Measurements from ENCODE around the gene LAMC1.
"Not testable (repeated sequence)": the region's sequence is repeated elsewhere in the genome, so short reads cannot be mapped to it uniquely, and the experiment has no call there.

The LAMC1 gene

GRCh38 chr1:183040547-183040971 is 17.3 kb downstream of the LAMC1 start:
- no peak for DNase-seq (ENCODE audit: low read depth in 2 of 3, low spot score in 2 of 3)

GRCh38 chr1:183043254-183043653 is 20.0 kb downstream of the LAMC1 start:
- no peak for DNase-seq (ENCODE audit: low read depth in 2 of 3, low spot score in 2 of 3)

DNA sequence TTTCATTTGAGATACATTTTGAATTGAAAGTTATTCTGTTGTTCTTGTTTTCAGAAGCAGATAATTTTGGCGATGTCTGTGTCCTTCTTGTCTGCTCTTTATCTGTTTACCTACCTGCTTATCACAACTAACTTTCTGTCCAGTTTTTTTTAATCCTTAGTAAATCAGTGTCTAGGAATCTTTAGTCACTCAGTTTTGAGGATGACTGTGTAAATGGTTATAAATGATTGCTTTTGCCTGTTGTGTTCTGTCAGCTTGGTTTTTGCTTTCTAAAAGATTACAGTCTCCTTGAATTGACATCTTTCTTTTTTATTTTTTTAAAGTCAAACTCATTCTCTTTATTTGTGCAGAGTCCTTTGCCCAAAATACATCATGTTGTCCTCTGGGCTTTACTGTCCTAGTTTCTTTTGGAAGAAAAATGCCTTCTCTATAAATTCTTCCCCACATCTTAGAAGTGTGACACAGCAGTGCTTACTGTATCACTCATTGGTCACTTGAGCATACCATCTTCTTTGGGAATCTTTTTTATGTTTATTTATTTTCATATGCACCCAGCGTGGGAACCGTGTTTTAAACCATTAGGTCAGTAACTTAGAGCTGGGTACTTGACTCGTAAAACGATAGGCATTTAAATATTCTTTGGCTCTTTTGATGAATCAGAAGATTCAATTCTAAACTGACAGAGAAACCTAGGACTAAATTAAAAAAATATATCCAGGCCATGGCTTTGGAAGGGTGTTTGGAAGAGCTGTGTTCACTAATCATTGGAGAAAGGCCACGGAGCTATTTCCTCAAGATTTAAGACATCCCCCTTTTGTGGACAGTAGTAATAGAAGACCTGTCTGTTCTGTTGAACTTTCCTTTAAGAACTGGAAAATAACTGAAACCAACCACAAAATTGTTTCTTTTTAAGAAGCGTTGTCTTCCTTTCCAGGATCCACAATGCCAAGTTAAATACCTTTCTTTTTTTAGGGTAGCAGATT is 20.9 kb downstream of the LAMC1 start:
- no peak for DNase-seq (ENCODE audit: low read depth in 2 of 3, low spot score in 2 of 3)

DNA sequence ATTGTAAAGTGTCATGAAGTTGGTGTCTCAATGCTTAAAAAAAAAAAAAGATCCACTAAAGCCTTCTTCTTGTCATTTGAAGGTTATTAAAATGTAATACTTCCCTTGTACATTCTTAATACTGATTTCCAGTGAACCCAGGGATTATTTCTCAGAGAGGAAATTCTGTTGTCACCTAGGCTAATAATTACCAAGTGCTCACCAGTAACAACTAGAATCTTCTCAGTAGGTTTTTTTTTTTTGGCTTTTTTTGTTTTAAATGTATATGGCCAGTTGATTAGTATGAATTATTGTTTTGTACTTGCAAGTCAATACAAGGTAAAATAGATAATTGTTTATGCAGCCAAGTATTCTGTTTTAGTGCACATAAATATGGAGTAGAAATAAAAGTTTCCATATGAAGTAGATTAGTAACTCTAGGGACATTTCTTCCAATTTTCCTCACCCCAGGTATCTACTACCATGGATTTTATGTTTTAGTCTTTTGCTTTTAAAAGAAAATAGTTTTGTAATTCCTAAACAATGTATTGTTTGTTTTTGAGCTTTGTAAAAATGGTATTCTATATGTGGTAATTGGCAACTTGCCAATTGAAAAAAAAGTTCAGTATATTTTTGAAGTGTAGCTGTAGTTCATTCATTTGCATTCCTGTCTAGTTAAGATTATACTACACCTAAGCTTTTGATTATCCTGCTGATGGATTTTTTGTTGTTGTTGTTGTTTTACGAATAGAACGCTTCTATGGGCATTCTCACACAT is 21.9 kb downstream of the LAMC1 start:
- no peak for DNase-seq (ENCODE audit: low read depth in 2 of 3, low spot score in 2 of 3)

- DNase-seq (ENCODE audit: low read depth in 2 of 3, low spot score in 2 of 3) = no peak
Observed at GRCh38 chr1:183048087-183049085, 25.2 kb downstream of the LAMC1 start.

- no peak for DNase-seq (ENCODE audit: low read depth in 2 of 3, low spot score in 2 of 3)
Observed at GRCh38 chr1:183051546-183051945, 28.3 kb downstream of the LAMC1 start.

GRCh38 chr1:183052861-183053260 is 29.6 kb downstream of the LAMC1 start:
- DNase-seq (ENCODE audit: low read depth in 2 of 3, low spot score in 2 of 3) = no peak

- no peak for DNase-seq (ENCODE audit: low read depth in 2 of 3, low spot score in 2 of 3)
Observed at GRCh38 chr1:183058851-183059502, 35.8 kb downstream of the LAMC1 start.

DNA sequence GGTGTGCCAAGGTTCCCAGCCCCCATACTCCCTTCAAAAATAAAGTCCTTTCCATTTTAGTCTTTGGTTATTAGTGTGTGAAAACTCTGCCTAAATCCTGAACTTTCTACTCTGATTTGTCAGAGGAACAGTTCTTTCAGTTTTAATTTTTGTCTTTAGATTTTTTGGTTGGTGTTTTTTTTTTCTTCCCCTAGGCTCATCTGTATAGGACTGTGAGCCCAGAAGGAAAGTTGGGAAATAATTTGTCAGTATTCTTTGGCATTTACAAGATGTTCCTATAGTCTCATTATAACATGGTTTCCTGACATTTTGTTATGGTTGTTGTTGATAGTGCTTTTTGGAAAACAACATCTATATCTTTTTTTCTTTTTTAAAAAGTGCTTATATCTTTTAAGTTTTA is 38.0 kb downstream of the LAMC1 start:
- DNase-seq (ENCODE audit: low read depth in 2 of 3, low spot score in 2 of 3) = no peak

DNA sequence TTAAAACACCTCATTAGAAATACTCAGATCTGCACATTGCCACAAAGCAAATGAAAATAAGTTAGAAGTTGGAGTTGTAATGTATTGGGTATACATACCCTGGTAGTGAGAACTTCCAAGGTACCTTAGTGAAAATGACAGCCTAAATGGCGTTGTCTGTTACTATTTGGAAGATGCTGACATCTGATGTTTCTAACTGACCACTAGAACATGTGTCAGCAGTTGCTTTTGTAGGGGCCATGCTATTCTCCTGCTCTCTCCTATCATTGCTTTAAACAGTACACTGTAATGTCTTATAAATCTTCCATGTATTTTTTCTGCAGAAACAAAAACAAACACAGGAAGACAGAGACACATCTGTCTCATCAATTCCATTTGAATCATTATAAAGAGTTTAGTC is 40.1 kb downstream of the LAMC1 start:
- no peak for DNase-seq (ENCODE audit: low read depth in 2 of 3, low spot score in 2 of 3)

- DNase-seq (ENCODE audit: low read depth in 2 of 3, low spot score in 2 of 3) = no peak
Observed at GRCh38 chr1:183065168-183065706, 42.0 kb downstream of the LAMC1 start.

DNA sequence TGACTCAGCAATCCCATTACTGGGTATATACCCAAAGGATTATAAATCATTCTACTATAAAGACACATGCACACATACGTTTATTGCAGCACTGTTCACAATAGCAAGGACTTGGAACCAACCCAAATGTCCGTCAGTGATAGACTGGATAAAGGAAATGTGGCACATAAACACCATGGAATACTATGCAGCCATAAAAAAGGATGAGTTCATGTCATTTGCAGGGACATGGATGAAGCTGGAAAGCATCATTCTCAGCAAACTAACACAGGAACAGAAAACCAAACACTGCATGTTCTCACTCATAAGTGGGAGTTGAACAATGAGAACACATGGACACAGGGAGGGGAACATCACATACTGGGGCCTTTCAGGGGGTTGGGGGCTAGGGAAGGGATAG is 43.2 kb downstream of the LAMC1 start:
- DNase-seq (ENCODE audit: low read depth in 2 of 3, low spot score in 2 of 3) = not testable (repeated sequence)

GRCh38 chr1:183069562-183070216 is 46.5 kb downstream of the LAMC1 start:
- DNase-seq (ENCODE audit: low read depth in 2 of 3, low spot score in 2 of 3) = no peak

DNA sequence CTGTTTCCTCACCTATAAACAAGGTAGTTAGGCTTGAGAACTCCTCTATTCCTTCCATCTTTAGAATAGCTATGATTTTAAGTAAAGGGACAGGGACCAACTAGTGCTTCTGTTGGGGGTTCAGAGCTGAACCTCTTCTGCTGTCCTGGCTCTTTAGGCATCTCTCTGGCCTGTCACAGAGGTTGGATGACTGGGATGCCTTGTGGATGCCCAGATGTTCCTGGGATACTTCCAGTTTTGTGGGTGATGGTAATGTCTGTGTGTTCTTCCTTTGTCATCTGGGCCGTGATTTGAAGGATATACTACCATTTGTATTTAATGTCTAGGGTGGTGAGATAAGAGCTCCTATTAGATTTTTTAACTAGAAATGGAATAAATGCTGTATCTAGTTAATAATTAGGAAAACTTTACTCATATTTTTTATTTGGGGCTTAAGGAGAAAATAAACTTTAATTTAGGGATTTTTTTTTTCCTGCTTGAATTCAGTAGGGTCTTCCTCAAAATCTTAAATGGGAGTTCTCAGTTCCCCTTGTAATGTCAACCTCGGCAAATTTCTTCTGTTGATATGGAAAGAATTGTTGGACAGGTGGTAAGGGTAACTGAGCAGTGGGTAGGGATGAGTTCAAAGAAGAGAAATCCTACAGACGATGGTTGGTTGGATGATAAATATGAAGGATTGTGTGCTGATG is 47.2 kb downstream of the LAMC1 start:
- DNase-seq (ENCODE audit: low read depth in 2 of 3, low spot score in 2 of 3) = no peak

DNA sequence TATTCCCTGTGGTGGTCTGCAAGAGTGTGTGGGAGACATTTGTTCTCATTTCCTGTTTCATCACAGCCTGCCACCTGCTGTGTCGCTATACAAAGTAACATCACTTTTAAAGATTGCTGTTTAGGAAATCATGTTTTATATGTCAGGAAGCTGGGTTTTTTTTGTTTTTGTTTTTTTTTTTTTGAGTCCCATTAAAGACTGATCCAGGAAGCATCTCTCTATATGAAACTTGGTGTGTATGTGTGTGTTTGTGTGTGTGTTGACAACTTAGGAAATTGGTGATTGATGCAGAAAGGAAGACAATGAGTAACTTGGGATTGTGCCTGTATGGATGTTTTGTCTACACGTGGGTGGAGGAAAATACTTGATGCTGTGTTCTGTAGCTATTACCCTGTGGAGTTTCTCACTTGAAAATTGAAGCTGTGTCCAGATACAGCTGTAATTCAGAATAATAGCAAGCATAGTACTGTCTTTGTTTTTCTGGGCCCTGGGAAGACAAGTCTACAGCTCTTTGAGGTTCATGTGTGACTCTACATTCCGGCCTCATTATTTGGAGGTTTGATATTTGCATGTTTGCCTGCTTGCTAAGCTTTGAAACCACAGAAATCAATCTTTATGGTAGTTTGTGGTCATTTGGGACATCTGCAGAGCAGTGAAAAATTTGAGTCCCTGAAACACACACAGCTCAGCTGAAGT is 47.9 kb downstream of the LAMC1 start:
- DNase-seq (ENCODE audit: low read depth in 2 of 3, low spot score in 2 of 3) = no peak

DNA sequence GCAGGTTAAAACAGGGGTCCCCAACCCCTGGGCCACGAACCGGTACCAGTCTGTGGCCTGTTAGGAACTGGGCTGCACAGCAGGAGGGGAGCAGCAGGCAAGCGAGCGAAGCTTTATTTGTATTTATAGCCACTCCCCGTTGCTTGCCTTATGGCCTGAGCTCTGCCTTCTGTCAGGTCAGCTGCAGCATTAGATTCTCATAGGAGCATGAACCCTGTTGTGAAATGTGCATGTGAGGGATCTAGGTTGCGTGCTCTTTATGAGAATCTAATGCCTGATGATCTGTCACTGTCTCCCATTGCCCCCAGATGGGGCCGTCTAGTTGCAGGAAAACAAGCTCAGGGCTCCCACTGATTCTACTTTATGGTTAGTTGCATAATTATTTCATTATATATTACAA is 49.4 kb downstream of the LAMC1 start:
- DNase-seq (ENCODE audit: low read depth in 2 of 3, low spot score in 2 of 3) = not testable (repeated sequence)

DNA sequence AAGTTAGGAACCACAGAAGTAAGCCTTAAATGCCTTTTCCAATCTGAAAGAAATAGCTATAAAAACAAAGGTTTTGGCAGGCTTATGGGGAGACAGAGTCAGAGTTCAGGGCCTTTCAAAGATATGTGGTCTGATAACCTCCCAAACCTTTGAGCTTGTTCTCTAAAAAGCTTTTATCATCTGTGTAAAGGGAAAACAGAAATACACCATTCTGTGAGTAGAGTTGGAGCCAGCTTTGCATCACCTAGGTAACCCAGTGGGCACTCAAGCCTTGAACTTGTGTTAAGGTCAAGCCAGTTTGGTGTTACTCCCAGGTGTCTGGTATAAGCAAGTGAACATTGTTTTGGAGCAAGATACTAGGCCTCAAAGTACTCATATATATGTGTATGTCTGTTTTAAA is 50.1 kb downstream of the LAMC1 start:
- no peak for DNase-seq (ENCODE audit: low read depth in 2 of 3, low spot score in 2 of 3)

DNA sequence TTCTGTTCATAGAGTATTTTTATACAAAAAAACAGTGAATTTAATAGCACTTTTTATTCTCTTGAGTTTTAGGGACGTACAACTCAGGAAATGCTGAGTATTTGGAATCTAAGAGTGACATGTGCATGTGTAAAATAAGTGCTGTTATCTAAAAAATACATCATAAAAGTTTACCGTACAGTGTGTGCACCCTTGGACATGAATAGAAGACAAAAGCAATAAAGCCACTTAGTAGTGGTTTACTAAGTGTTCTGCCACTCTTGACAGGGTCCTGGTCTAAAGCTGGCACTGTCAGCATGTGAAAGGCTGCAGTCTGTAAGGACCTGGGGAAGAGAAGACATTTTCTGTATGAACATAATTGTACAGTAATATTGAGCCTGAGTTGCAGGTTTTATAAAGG is 51.0 kb downstream of the LAMC1 start:
- DNase-seq (ENCODE audit: low read depth in 2 of 3, low spot score in 2 of 3) = no peak
